DMS79 (cell line): ENCODE results near the gene PFN3.
"Not testable (repeated sequence)": the region's sequence is repeated elsewhere in the genome, so short reads cannot be mapped to it uniquely, and the experiment has no call there.

Experiments
- DNase-seq: peaks from one replicate; lab custom pipeline; 2025; lab: John Stamatoyannopoulos, UW

Gene PFN3

DNA sequence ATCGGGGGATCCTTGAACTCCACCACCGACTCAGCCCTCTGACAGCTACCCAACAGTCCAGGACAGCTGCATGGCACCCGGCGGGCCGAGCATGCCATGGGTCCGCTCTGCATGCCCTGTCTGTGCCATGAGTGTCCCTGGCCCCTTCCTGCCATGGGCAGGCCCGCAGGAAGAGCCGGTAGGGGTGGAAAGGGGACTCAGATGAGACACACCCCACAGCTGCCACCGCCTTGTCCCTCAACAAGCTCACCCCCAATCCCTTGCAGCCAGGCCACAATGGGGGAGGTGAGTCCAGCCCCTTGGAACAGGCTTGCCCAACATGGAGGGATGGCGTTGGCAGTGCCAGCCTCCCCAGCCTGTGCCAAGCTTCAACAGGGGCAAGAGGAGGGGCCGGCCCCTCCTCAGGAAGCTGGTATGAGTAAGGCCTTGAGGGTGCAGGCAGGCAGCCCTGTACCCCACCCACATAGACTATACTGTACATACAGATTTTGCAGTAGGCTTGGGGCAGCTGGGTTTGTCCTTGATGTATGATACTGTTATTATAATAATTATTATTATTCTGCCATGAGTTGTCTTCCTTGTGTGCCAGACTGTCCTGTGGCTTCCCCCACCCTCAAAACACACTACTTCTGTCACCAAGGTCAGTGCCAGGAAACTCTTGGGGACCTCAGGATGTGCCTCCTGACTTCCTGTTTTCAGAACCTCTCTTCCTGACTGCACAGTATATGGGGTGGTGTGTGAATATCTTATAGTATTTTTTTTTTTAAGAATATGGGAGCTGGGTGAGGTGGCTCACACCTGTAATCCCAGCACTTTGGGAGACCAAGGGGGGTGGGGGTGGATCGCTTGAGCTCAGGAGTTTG is 28.2 kb downstream of the PFN3 start:
- DNase-seq, result no peak

- no peak for DNase-seq
Observed at GRCh38 chr5:177371120-177372033, 29.1 kb downstream of the PFN3 start.

GRCh38 chr5:177370488-177371119 is 29.9 kb downstream of the PFN3 start:
- peak; percentile 19 for DNase-seq

- DNase-seq, result no peak
Observed at GRCh38 chr5:177369645-177370440, 30.6 kb downstream of the PFN3 start.

DNA sequence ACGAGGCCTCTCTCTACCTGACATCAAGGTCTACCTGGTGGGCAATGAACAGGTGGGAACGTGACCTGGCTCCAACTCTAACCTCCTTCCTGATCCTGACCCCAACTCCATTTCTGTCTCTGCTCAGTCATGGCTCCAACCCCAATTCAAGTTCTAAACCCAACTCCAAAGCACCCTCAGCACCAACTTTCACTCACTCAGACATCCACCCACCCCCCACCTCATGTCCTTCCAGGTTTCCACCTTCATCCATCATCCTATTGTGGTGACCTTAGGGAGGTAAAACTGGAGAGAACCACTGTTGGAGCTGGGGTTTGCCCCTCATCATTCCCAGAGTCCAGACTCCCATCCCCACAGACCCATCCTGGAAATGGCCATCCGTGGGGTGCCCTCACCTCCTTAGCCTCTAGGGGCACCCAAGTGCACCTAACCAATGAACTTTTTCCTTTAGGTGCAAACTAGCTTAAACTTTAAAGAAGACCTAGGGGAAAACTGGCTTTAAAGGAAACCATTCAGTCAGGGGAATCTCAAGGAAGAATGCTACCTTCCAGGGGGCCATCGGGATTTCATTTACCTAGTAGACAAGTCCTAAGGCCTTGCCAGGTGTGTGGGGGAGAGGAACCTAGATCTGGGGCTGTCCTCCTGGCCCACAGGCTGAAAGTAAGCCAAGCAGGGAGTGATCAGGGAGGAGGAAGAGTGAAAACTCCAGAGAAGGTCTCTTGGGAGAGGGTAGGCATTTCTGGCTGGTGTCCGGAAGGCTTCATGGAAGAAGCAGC is 31.4 kb downstream of the PFN3 start:
- no peak for DNase-seq

- DNase-seq, result no peak
Observed at GRCh38 chr5:177367981-177368868, 32.2 kb downstream of the PFN3 start.

- no peak for DNase-seq
Observed at GRCh38 chr5:177367323-177367848, 33.1 kb downstream of the PFN3 start.

GRCh38 chr5:177366528-177367322 is 33.7 kb downstream of the PFN3 start:
- no peak for DNase-seq

DNA sequence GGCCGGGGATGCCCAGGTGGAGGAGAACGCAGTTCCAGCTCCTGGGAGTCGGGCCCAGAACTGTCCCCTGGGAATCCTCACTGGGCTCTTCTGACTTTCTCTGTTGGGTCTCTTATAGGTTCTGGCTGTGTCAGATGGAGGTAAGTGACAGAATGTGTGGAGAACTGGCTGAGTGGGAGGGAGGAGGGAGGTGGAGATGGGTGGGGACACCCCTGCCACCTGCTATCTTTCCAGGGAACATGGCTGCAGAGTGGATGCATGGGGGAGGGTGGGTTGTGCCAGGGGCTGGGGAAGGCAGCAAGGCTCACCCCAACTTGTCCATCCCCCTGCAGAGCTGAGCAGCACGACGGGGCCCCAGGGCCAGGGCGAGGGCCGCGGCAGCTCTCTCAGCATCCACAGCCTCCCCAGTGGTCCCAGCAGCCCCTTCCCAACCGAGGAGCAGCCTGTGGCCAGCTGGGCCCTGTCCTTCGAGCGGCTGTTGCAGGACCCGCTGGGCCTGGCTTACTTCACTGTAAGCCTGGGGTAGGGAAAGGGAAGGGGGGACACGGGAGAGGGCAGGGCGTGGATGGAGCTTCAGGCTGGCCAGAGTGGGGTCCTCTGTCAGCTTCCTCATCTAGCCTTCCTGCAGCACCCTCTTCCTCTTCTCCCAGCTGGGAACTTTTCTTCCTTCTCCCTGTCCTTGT is 34.5 kb downstream of the PFN3 start:
- no peak for DNase-seq

- no peak for DNase-seq
Observed at GRCh38 chr5:177364159-177364962, 36.1 kb downstream of the PFN3 start.

DNA sequence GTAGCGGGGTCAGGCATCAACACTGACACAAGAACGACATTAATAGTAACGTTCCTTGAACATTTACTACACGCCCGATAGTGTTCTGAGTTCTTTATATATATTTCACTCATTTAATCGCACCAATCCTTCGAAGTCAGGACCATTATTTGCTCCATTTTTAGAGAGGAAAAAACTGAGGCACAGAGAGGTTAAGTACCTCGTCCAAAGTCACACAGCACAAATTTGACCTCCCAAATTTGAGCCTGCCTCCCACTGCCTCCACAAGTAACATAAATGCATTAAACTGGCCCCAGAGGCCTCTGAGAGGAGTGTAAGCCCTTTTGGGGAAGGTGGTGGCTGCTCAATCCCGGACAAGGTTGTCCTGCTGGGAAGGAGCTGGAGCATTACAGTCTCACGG is 36.9 kb downstream of the PFN3 start:
- no peak for DNase-seq

GRCh38 chr5:177362610-177363507 is 37.6 kb downstream of the PFN3 start:
- peak; percentile 51 for DNase-seq

- no peak for DNase-seq
Observed at GRCh38 chr5:177362292-177362609, 38.2 kb downstream of the PFN3 start.

- DNase-seq, result no peak
Observed at GRCh38 chr5:177361418-177362291, 38.8 kb downstream of the PFN3 start.

- not testable (repeated sequence) for DNase-seq
Observed at GRCh38 chr5:177360740-177361139, 39.7 kb downstream of the PFN3 start.
